ENCODE results near the gene OR2K2. TPM values are rescaled to one million over a fixed set of nuclear protein-coding genes. Genes with fewer than 3 reads are reported as not detected.
"Not testable (repeated sequence)": the region's sequence is repeated elsewhere in the genome, so short reads cannot be mapped to it uniquely, and the experiment has no call there.

Gene OR2K2
- total and polyA plus RNA-seq, 2 donors (not counting 1 experiment from before 2014, with no cell fraction given) = not detected

GRCh38 chr9:111299599-111299966 is 30.4 kb downstream of the OR2K2 start:
- H3K9me3 ChIP-seq (ENCODE audit: control extremely low read depth in 1 of 3, control insufficient read depth in 2 of 3, insufficient read depth in 1 of 3, low read length in 2 of 3); H3K27me3 Mint-ChIP-seq; H3K4me3 Mint-ChIP-seq; H3K36me3 ChIP-seq (replicated peaks in 1 of 2; ENCODE audit: control extremely low read depth in 1 of 2, control insufficient read depth in 1 of 2, extremely low read depth in 1 of 2, insufficient read depth in 2 of 2, low read length in 1 of 2); H3K4me1 ChIP-seq (ENCODE audit: control insufficient read depth in 2 of 2, insufficient read depth in 2 of 2, low read length in 2 of 2); H3K4me1 Mint-ChIP-seq; H2AFZ ChIP-seq (ENCODE audit: insufficient read depth, low read depth, low read length, poor library complexity, severe bottlenecking); H3K4me3 ChIP-seq (ENCODE audit: control extremely low read depth in 1 of 5, extremely low read depth in 1 of 5, insufficient read depth in 1 of 5, low read depth in 2 of 5, low read length in 4 of 5); POLR2A ChIA-PET; H3K9me3 Mint-ChIP-seq (ENCODE audit: insufficient read depth); H3K27ac ChIP-seq (ENCODE audit: low read length in 2 of 2); H3K9ac ChIP-seq (ENCODE audit: low read length); H3K27ac Mint-ChIP-seq; H3K4me2 ChIP-seq (replicated peaks; ENCODE audit: low read depth, low read length, poor library complexity, severe bottlenecking); DNase-seq; H4K20me1 ChIP-seq (ENCODE audit: control insufficient read depth, insufficient read depth, low read length, poor library complexity, severe bottlenecking); ATAC-seq (ENCODE audit: low read depth); H3K79me2 ChIP-seq (ENCODE audit: control insufficient read depth, insufficient read depth, low read length); H3K27me3 ChIP-seq (replicated peaks in 1 of 4; ENCODE audit: control extremely low read depth in 1 of 4, control insufficient read depth in 3 of 4, insufficient read depth in 4 of 4, low read length in 3 of 4): not testable (repeated sequence)
- TF ChIP-seq CTCF (IDR thresholded peaks at IDR 0.05) = peak; percentile 15
- 83% methylated on average over 2 of the region's 4 CpGs for WGBS (ENCODE audit: insufficient coverage)
- CTCF ChIA-PET = interaction anchor here (0.6 kb wide), 1 partner anchor 21 kb away, joined by 3 read pairs; no protein-coding TSS in a partner anchor
- intact Hi-C loops (cut with micrococcal nuclease) = loop anchor here (5.0 kb wide), 1 partner anchor 1727 kb away; no protein-coding TSS in a partner anchor

GRCh38 chr9:111298731-111299598 is 31.1 kb downstream of the OR2K2 start:
- H3K27ac ChIP-seq (ENCODE audit: low read length in 2 of 2) = no peak overlapping the region
- H3K79me2 ChIP-seq (ENCODE audit: control insufficient read depth, insufficient read depth, low read length) = no peaks in the 10 kb centered on the region
- DNase-seq = peak; percentile 25
- H3K27me3 ChIP-seq (replicated peaks in 1 of 4; ENCODE audit: control extremely low read depth in 1 of 4, control insufficient read depth in 3 of 4, insufficient read depth in 4 of 4, low read length in 3 of 4) = no peaks in the 10 kb centered on the region
- POLR2A ChIA-PET = no interaction called here
- TF ChIP-seq CTCF (IDR thresholded peaks at IDR 0.05) = peak; percentile 73
- TF ChIP-seq EZH2 (IDR thresholded peaks at IDR 0.05; ENCODE audit: borderline replicate concordance, insufficient read depth, low read depth, low read length, poor library complexity, severe bottlenecking) = no peak
- H3K9me3 ChIP-seq (ENCODE audit: control extremely low read depth in 1 of 3, control insufficient read depth in 2 of 3, insufficient read depth in 1 of 3, low read length in 2 of 3) = no peaks in the 10 kb centered on the region
- no peak overlapping the region for H3K4me3 ChIP-seq (ENCODE audit: control extremely low read depth in 1 of 5, extremely low read depth in 1 of 5, insufficient read depth in 1 of 5, low read depth in 2 of 5, low read length in 4 of 5)
- CTCF ChIA-PET = interaction anchor here (0.9 to 1.1 kb wide), 2 partner anchors 16 to 19 kb away, joined by 3 read pairs; no protein-coding TSS in a partner anchor
- Mint-ChIP-seq H3K4me3 (no peak overlapping the region), H3K27ac (no peak overlapping the region), H3K9me3 (ENCODE audit: insufficient read depth) (peaks cover 4% of the 10 kb centered on the region), H3K27me3 (peaks cover 6% of the 10 kb centered on the region), H3K4me1 (no peaks in the 10 kb centered on the region)
- ATAC-seq (ENCODE audit: low read depth) = no peak
- no peak overlapping the region for H3K4me2 ChIP-seq (replicated peaks; ENCODE audit: low read depth, low read length, poor library complexity, severe bottlenecking)
- intact Hi-C loops (cut with micrococcal nuclease) = loop anchor here (5.0 kb wide), 1 partner anchor 1727 kb away; no protein-coding TSS in a partner anchor
- 100% methylated on average over 1 of the region's 6 CpGs for WGBS (ENCODE audit: insufficient coverage)
- H3K36me3 ChIP-seq (replicated peaks in 1 of 2; ENCODE audit: control extremely low read depth in 1 of 2, control insufficient read depth in 1 of 2, extremely low read depth in 1 of 2, insufficient read depth in 2 of 2, low read length in 1 of 2) = no peaks in the 10 kb centered on the region
- no peaks in the 10 kb centered on the region for H3K4me1 ChIP-seq (ENCODE audit: control insufficient read depth in 2 of 2, insufficient read depth in 2 of 2, low read length in 2 of 2)
- H3K9ac ChIP-seq (ENCODE audit: low read length) = no peak overlapping the region
- H2AFZ ChIP-seq (ENCODE audit: insufficient read depth, low read depth, low read length, poor library complexity, severe bottlenecking) = no peak overlapping the region
- H4K20me1 ChIP-seq (ENCODE audit: control insufficient read depth, insufficient read depth, low read length, poor library complexity, severe bottlenecking) = no peaks in the 10 kb centered on the region
